ENCODE data around the gene CLDN22. TPM values are rescaled to one million over a fixed set of nuclear protein-coding genes. Genes with fewer than 3 reads are reported as not detected.

Gene CLDN22
- total RNA-seq (ENCODE audit: unreplicated experiment), result not detected
- long read RNA-seq, result 0 reads

DNA sequence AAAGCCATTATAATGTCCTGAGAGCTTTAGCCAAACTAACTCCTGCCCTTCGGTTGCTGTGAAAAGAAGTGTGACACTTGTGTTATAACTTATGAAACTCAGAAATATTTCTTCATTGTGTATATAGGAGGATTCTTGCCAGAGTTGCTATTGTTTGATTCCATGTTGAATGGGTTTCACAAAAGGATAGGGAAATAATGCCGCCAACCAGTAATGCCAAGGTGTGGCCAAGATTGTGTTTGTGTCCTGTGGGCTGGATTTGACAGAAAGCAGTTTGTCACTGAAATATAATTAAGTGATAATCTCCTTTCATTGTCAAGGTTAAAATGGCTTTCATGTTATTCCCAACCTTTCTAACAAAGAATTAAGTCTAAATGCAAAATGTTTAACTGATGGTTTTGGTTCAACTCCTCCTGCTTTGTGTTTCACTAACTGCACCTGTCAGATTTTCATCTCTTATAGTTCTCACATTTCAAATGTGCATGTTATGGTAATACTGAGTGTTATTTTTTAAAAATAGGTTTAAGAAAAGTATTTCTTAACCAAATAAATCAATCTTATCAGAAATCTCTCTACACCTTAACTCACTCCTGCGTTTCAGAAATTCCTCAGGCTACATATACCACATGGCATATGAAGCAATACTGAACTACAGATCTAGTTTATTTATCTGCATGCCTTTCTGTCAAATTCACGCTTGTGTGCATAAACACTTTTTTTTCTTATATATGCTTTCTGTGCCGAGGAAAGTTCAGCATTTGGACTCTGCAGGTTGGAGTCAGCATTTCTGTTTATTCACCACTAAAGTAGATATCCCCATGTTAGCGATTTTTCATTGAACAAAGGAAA, at the start of gene CLDN22:
CLDN22 (minus strand) TSS at position 66 of the 849 bp plus-strand sequence; CDS start at position 8, 58 bp downstream.
- no peak for TF ChIP-seq CTCF (IDR thresholded peaks at IDR 0.05; ENCODE audit: partially characterized antibody, unreplicated experiment)
- Mint-ChIP-seq H3K27me3 (ENCODE audit: unreplicated experiment) (no peaks in the 10 kb centered on the region), H3K4me1 (ENCODE audit: low read depth, unreplicated experiment) (no peaks in the 10 kb centered on the region), H3K4me3 (ENCODE audit: unreplicated experiment) (no peak within 1 kb of the TSS), H3K36me3 (ENCODE audit: unreplicated experiment) (no peaks in the 10 kb centered on the region), H3K9me3 (ENCODE audit: unreplicated experiment) (no peaks in the 10 kb centered on the region), H3K27ac (ENCODE audit: unreplicated experiment) (no peak within 1 kb of the TSS)
- no peak for DNase-seq

- no peaks in the 10 kb centered on the region for H3K27me3 Mint-ChIP-seq (ENCODE audit: unreplicated experiment)
- no peaks in the 10 kb centered on the region for H3K9me3 Mint-ChIP-seq (ENCODE audit: unreplicated experiment)
- no peak for DNase-seq
- no peak overlapping the region for H3K4me3 Mint-ChIP-seq (ENCODE audit: unreplicated experiment)
- no peak for TF ChIP-seq CTCF (IDR thresholded peaks at IDR 0.05; ENCODE audit: partially characterized antibody, unreplicated experiment)
- no peak overlapping the region for H3K27ac Mint-ChIP-seq (ENCODE audit: unreplicated experiment)
- no peaks in the 10 kb centered on the region for H3K4me1 Mint-ChIP-seq (ENCODE audit: low read depth, unreplicated experiment)
- H3K36me3 Mint-ChIP-seq (ENCODE audit: unreplicated experiment), result peaks cover 14% of the 10 kb centered on the region
These were observed 49.0 kb upstream of the CLDN22 start for GRCh38 chr4:183369073-183369472.

DNA sequence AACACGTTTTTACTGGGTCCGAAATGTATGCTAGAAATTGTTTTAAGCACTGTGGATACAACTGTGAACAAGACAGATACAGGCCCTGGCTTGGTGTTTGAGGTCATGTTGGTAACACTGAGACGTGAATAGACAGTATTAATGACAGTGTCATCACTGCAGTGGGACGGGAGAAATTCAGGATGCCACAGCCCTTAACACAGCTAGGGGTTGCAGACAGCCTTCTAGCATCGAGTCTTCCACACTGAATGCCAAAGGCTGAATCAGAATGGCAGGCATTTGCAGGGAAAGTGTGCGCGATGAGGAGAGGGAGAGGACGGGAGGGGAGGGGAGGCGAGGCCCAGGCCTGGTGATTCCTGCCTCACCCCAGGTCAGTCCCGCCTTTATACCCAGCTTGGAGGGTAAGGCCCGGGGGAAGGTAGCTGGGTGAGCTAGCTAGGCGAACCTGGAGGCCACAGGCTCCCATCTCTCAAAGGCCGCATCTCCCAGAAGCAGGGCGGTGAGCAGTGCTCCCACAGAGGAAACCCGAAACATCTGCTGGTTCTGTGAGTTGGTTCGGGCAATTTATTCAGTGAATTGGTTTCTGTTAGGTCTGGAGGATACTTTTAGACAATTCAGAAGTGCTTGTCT, 46.2 kb upstream of the CLDN22 start:
- Mint-ChIP-seq H3K9me3 (ENCODE audit: unreplicated experiment) (no peaks in the 10 kb centered on the region), H3K4me3 (ENCODE audit: unreplicated experiment) (no peak overlapping the region), H3K36me3 (ENCODE audit: unreplicated experiment) (no peaks in the 10 kb centered on the region), H3K27me3 (ENCODE audit: unreplicated experiment) (peaks cover 2% of the 10 kb centered on the region), H3K27ac (ENCODE audit: unreplicated experiment) (no peak overlapping the region), H3K4me1 (ENCODE audit: low read depth, unreplicated experiment) (no peaks in the 10 kb centered on the region)
- TF ChIP-seq CTCF (IDR thresholded peaks at IDR 0.05; ENCODE audit: partially characterized antibody, unreplicated experiment), result no peak
- DNase-seq, result no peak

- peaks cover 2% of the 10 kb centered on the region for H3K27me3 Mint-ChIP-seq (ENCODE audit: unreplicated experiment)
- no peaks in the 10 kb centered on the region for H3K36me3 Mint-ChIP-seq (ENCODE audit: unreplicated experiment)
- H3K27ac Mint-ChIP-seq (ENCODE audit: unreplicated experiment), result no peak overlapping the region
- no peak overlapping the region for H3K4me3 Mint-ChIP-seq (ENCODE audit: unreplicated experiment)
- H3K9me3 Mint-ChIP-seq (ENCODE audit: unreplicated experiment), result no peaks in the 10 kb centered on the region
- no peak for TF ChIP-seq CTCF (IDR thresholded peaks at IDR 0.05; ENCODE audit: partially characterized antibody, unreplicated experiment)
- no peak for DNase-seq
- no peaks in the 10 kb centered on the region for H3K4me1 Mint-ChIP-seq (ENCODE audit: low read depth, unreplicated experiment)
These were observed 43.9 kb upstream of the CLDN22 start for GRCh38 chr4:183364025-183364424.

Measured in glutamatergic neuron (in vitro differentiated cells).